Measurements from ENCODE around the gene GDF9.

Gene GDF9

DNA sequence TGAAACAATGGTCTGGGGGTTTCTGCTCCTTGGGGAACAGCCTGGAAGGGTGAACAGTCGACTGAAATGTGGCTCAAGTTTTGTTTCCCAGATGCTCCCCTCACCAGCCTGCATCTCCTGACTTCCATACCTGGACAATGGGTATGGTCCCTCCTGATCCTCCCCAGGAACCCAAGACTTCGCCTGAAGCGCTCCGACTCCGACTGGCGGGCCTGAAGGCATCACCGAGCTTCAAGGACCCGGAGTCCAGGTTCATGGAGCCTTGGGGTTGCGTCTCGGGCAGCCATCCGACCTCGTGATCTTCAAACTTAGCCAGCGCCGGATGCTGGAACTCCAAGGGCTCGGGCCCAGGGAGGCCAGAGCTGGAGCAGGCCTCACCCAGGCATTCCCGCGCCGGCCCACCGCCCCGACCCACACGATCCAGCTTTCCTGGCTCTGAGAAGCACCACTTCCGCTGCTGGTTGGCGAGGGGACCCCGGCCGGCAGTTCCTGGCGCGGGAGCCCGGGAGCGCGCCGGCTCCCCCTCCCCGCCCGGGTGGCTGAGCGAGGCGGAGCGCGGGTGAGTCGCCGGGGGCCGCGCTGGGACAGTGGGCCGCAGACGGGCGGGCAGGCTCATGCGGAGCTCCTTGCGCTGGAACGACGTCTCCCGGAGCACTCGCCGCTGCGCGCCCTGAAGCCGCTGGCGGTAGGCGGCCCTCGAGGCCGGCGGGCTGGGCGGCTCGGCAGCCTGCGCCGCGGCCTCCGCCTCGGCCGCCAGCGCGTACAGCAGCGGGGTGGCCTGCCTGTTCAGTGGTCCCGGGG, 41.0 kb downstream of the GDF9 start:
- FAIRE-seq: no peak
- no peak for TF ChIP-seq POLR2A (IDR thresholded peaks at IDR 0.05; ENCODE audit: low read depth, low read length)
- DNase-seq (ENCODE audit: insufficient read length, low spot score): no peak

DNA sequence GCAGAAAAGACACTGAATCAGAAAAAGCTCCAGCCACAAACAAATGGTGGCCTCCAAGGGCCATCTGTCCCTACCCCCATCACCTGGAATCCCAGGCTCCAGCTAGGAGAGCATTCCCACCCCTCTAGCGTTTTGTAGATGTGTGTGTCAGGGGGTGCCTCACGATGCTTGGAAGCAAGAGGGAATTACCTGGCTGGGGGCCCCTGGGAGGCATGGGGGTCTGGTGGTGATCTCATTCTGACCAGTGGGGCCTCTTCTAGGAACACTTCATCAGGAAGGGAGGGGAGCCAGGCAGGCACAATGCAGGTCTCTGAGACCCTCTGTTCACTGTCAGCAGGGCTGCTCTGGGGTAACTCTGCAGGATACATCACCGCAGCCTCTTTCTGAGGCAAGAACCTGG, 41.8 kb downstream of the GDF9 start:
- no peak for FAIRE-seq
- TF ChIP-seq POLR2A (IDR thresholded peaks at IDR 0.05; ENCODE audit: low read depth, low read length): no peak
- no peak for DNase-seq (ENCODE audit: insufficient read length, low spot score)

DNA sequence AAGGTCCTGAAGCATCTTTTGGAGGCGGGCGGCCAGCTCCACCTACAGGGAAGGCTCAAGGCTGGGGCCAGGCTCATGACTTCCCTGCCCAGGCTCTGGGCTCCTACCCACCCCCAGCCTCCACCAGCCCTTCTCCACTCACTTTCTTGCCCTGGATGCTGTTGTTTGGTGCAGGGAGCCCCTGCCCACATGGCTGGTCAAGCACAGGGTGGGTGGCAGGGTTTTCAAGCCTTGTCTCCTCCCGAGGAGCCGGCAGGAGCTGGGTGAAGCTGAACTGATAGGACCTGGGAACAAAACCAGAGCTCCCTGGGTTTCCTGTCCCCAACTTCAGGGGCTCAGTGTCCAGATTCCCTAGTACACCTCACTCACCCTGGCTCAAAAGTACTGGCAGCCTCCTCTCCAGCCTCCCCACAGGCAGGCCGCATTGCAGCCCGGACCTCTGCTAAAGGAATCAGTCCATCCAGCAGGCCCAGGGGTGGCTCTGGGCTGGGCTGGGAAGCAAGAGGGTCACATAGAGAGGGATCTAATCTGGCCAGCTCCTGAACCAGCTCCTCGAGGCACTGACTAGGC, 42.7 kb downstream of the GDF9 start:
- FAIRE-seq: no peak
- TF ChIP-seq POLR2A (IDR thresholded peaks at IDR 0.05; ENCODE audit: low read depth, low read length): no peak
- no peak for DNase-seq (ENCODE audit: insufficient read length, low spot score)

DNA sequence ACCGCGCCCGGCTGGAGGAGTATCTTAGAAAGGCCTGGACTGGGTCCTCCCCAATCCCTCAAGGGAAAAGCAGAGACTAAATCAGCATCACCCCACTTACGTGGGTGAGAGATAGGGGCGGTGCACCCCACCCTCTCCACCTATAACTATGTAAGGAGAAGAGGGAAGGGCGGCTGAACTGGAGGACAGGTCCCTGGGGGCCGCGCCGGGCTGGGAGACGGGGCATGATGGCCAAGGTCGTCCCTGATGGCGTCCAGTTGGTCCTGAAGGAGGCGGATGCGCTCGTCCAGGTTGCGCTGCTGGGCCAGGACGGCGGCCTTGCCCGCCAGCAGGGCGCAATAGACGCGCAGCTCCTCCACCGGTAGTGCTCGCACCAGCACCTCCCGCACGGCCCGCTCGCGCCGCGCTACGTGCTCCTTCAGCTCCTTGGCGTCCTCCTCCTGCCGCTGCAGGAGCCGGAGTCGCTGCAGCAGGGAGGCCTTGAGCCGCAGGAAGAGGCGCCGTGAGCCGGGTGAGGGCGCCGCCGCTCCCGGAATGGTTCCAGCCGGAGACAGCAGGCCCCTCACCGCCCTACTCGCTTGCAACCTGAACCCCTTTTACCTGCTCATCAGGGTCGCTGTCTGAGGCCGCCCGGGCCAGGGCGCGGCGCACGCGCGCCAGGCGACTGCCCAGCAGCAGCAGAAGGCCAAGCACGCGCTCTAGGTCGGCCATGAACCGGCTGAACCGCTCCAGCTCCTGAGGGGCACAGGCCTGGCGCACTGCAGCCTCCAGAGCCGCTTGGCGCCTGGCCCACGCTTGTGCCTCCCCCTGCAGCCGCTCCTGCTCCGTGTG, 43.4 kb downstream of the GDF9 start:
- no peak for FAIRE-seq
- DNase-seq (ENCODE audit: insufficient read length, low spot score): no peak
- no peak for TF ChIP-seq POLR2A (IDR thresholded peaks at IDR 0.05; ENCODE audit: low read depth, low read length)

DNA sequence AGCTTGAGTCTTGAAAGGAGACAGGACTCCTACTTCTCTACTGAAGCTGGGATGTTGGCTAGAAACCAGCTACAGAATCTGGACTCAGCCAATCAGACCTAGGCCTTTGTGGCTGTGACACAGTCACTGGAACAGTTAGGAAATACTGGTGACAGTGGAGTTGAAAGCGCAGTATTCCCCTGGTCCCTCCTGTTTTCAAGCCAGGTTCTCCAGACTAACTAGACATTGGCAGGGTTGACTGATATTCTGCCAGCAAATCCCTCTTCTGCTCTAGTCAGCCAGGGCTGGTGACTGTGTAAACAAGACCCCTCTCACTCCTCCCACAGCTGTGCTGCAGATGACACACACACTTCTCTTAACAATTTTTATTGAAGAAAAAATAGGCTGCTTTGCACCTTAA, 44.5 kb downstream of the GDF9 start:
- DNase-seq (ENCODE audit: insufficient read length, low spot score) (no peak), FAIRE-seq (no peak)
- TF ChIP-seq POLR2A (IDR thresholded peaks at IDR 0.05; ENCODE audit: low read depth, low read length): no peak

DNA sequence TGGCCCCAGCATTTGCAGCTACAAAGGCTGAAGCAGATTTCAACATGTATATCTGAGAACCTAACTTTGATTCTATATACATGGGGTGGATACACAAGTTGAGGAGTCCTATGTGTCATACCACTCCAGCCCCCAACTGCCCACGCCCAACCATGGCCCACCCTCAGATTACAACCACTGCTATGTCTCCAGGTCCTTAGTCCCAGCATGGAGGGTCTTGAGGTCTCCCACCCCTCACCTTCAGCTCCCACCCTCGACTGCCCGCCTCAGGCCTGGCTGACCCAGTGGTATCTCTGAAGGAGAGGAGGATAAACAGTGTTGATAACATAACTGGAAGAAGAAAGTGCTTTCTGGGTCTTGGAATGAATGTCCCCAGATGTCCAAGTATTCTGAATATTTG, 44.9 kb downstream of the GDF9 start:
- DNase-seq (ENCODE audit: insufficient read length, low spot score) (no peak), FAIRE-seq (no peak)
- no peak for TF ChIP-seq POLR2A (IDR thresholded peaks at IDR 0.05; ENCODE audit: low read depth, low read length)

DNA sequence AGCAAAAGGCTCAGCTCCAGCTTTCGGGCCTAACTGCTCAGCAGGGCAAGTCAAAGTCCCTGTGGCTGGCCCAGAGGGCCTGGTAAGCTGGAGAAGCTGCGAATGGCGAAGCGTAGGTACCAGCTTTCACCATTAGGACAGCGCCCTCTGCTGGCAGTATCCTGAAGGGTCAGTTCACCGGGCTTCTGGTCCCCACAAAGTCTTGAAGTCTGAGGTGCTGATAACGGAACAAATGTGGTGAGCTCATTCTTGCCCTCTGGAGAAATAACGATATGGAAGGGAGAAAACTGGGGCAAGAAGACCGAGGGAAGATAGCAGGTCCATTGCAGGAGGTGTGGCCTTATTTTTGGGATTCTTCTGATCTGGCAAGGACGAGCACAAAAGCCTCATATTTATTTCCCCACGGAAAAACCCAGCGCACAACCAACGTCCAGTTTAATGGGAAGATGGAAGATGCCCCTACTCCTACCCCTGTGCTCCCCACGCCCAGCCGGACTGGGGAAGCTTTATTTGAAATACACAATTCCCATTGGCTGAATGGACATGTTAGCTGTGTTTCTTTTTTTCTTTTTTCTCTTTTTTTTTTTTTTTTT, 46.0 kb downstream of the GDF9 start:
- TF ChIP-seq POLR2A (IDR thresholded peaks at IDR 0.05; ENCODE audit: low read depth, low read length): no peak
- FAIRE-seq (peak; percentile 41), DNase-seq (ENCODE audit: insufficient read length, low spot score) (peak; percentile 98)

DNA sequence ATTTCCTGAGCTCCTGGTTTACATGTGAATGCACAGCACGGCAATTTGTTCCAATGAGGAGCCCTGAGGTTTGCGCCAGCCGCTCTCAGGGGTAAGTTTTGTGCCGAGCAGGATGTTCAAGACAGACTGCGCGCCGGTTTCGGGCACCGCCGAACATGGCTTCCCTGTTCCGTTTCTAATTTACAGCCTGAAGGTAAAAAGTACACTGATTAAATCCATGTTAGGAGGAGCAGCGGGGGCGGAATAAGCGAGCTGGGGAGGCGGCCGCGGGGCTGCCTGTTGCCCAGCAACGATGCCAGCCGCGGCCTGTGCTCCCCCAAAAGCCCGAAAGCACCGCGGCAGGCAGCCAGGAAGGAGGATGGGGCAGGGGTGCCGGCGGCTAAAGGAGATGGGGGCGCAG, 46.8 kb downstream of the GDF9 start:
- TF ChIP-seq POLR2A (IDR thresholded peaks at IDR 0.05; ENCODE audit: low read depth, low read length): no peak
- no peak for DNase-seq (ENCODE audit: insufficient read length, low spot score)
- FAIRE-seq: no peak

DNA sequence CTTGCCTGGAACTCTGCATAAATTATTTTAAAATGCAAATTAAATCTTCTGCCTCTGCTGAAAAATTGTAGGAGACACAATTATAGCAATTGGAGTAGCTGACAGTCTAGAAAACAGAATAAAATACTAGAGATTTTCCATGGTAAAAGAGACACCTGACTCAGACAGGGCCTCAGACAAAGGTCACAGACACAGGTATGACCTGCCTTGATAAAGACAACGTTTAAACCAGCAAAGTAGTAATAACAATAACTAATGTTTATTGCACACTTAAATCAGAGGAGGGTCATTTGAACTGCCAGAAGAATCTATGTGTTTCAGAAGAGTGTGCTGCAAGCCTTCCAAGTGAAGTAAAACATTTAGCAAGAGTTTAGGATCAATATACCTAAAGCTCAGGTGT, 49.3 kb downstream of the GDF9 start:
- FAIRE-seq (no peak), DNase-seq (ENCODE audit: insufficient read length, low spot score) (no peak)
- no peak for TF ChIP-seq POLR2A (IDR thresholded peaks at IDR 0.05; ENCODE audit: low read depth, low read length)

DNA sequence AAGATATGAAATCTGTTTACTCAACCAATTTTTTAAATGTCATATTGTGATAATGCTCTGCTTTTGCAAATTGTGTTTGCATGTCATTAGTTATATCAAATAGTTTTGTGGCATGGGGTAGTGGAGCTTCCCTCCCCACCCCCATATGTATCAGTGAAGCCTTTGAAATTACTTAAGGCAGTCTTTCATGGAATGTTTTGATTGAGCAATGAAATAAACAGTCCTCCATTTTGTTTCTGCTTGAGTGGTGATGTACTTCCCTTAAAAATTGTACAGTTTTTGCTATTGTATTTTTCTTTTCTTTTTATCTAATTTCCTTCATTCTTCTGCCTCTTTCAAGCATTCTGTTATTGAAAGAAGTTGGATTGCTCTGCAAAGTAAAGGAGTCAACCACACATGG, 49.7 kb downstream of the GDF9 start:
- DNase-seq (ENCODE audit: insufficient read length, low spot score) (no peak), FAIRE-seq (no peak)
- no peak for TF ChIP-seq POLR2A (IDR thresholded peaks at IDR 0.05; ENCODE audit: low read depth, low read length)

DNA sequence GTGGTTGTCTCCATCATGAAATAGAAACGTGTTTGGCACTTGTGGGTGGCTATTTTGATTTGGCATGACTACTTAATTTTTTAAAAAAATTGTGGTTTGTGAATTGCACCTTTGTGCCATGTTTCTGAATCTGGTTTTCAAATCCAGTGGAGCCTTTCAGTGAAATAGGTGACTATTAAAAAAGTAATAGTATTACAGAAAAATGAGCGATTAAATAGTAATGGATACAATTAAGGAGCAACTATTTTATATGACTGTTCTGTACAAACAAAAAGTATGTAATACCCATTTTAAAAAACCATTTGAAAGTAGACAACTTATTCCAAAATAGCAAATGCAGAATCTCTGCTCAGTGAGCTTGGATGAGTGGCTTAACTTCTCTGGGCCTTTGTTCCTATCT, 50.2 kb downstream of the GDF9 start:
- no peak for DNase-seq (ENCODE audit: insufficient read length, low spot score)
- no peak for FAIRE-seq
- TF ChIP-seq POLR2A (IDR thresholded peaks at IDR 0.05; ENCODE audit: low read depth, low read length): no peak

DNA sequence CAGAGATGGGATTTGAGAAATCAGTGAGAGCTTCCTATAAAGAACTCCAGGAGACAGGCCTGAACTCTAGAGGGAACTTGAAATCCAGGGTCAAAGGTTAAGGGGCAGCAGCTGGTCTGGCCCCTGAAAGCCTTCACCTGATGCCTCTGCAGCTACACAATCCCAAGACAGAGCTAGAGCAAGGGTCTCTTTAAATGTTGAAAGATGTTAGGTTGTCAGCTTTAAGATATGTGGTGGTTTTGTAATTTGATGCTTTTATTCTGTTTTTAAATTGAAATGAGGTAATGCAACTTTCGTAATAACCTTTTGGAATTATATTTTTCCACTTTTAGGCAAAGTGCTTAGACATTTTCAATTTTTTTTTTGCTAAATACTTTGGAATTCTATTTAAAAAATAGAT, 50.8 kb downstream of the GDF9 start:
- DNase-seq (ENCODE audit: insufficient read length, low spot score) (no peak), FAIRE-seq (no peak)
- no peak for TF ChIP-seq POLR2A (IDR thresholded peaks at IDR 0.05; ENCODE audit: low read depth, low read length)

DNA sequence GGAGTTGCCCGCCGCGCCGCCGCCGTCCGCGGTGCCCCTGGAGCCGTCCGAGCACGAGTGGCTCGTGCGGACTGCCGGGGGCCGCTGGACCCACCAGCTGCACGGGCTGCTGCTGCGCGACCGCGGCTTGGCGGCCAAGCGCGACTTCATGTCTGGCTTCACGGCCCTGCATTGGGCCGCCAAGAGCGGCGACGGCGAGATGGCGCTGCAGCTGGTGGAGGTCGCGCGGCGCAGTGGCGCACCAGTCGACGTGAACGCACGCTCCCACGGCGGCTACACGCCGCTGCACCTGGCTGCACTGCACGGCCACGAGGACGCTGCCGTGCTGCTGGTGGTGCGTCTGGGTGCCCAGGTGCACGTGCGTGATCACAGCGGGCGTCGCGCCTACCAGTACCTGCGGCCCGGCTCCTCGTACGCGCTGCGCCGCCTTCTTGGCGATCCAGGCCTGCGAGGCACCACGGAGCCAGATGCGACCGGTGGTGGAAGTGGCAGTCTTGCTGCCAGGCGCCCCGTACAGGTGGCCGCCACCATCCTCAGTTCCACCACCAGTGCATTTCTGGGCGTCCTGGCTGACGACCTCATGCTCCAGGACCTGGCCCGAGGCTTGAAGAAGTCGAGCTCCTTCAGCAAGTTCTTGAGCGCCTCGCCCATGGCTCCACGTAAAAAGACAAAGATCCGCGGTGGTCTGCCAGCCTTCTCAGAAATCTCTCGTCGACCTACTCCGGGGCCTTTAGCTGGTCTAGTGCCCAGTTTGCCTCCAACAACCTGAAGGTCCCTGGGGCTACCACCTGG, 51.6 kb downstream of the GDF9 start:
- DNase-seq (ENCODE audit: insufficient read length, low spot score) (no peak), FAIRE-seq (no peak)
- TF ChIP-seq POLR2A (IDR thresholded peaks at IDR 0.05; ENCODE audit: low read depth, low read length): no peak
